Measurements from ENCODE around the gene RASGRP2.
A peak's percentile ranks its signal among the peaks of the same experiment; 100 is the strongest.

The RASGRP2 gene

GRCh38 chr11:64692764-64693331 lies 51.1 kb downstream of the RASGRP2 start:
- CTCF ChIA-PET, result interaction anchor here (1.5 kb wide), 1 partner anchor 244 kb away, joined by 3 read pairs; no protein-coding TSS in a partner anchor
- Mint-ChIP-seq H3K9me3 (no peaks in the 10 kb centered on the region), H3K36me3 (no peaks in the 10 kb centered on the region), H3K27ac (no peak overlapping the region), H3K4me1 (peaks cover 18% of the 10 kb centered on the region), H3K4me3 (no peak overlapping the region), H3K27me3 (peaks cover 81% of the 10 kb centered on the region)
- DNase-seq, result no peak

DNA sequence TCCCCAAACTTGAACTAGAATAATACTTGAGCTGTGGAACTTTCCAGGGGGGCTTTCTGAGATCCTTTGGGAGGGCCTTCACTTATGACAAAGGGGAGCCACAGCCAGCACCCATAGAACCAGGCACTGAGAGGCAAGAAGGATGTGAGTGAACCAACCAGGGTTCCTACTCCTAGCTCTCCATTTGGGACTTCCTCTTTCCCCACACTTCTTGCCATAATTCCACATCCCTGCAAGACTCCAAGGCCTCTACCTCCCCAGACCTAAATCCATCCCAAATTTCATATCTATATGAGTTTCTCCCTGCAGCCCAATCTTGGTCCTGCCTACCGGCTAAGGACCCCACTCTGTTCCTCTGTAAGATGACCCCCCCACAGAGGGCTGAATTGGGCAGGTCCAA lies 52.4 kb downstream of the RASGRP2 start:
- peaks cover 18% of the 10 kb centered on the region for H3K4me1 Mint-ChIP-seq
- no peaks in the 10 kb centered on the region for H3K9me3 Mint-ChIP-seq
- H3K36me3 Mint-ChIP-seq, result no peaks in the 10 kb centered on the region
- CTCF ChIA-PET, result interaction anchor here (1.4 kb wide), 1 partner anchor 13 kb away, joined by 5 read pairs; no protein-coding TSS in a partner anchor
- H3K27ac Mint-ChIP-seq, result no peak overlapping the region
- no peak overlapping the region for H3K4me3 Mint-ChIP-seq
- no peak for DNase-seq
- peaks cover 72% of the 10 kb centered on the region for H3K27me3 Mint-ChIP-seq

DNA sequence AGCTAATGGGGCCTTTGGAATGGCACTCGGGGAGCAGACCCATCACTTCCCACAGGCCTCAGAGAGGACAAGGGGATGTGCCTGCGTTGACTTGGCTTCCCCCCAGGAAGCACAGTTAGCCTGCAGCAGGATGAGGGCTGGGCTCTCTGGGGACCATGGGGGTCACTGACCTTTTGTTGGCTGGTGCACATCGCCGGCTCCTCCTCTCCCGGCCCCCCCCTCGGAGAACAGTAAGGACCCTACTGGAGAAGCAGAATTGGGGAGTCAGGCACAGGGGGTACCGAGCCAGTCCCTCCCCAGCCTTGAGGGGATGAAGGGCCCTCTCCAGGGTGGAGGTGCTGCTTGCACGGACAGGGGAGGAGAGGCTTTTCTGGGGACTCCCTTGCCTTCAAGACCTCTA lies 53.7 kb downstream of the RASGRP2 start:
- CTCF ChIA-PET, result interaction anchor here (1.0 to 2.2 kb wide), 5 partner anchors 8 to 52 kb away, joined by 7 to 27 read pairs (median 11); partner anchors contain the start of gene RASGRP2
- Mint-ChIP-seq H3K27ac (no peak overlapping the region), H3K27me3 (peaks cover 62% of the 10 kb centered on the region), H3K36me3 (no peaks in the 10 kb centered on the region), H3K4me1 (peaks cover 18% of the 10 kb centered on the region), H3K9me3 (no peaks in the 10 kb centered on the region), H3K4me3 (no peak overlapping the region)
- DNase-seq, result no peak

DNA sequence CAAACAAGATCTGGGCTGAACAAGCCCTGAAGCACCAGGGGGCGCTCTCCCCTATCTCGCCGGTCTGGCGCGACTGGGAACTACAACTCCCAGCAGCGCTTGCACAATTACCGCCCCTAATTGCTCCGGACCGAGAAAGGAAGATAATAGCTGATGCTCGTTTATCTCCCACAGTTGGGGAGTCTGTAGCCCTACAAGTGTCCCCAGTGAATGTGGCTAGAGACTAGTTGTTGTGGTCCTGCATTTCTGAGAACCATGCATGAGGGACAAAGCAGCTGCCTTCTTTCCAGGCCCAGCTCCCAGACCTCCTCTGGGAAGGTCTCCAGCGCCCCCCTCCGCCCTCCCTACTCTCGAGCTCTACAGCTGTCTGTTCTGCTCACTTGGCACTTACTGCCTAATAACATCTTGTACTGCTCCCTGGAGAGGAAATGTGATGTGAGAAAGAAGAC lies 55.4 kb downstream of the RASGRP2 start:
- Mint-ChIP-seq H3K9me3 (no peaks in the 10 kb centered on the region), H3K4me3 (peak overlapping the region; percentile 35), H3K27ac (no peak overlapping the region), H3K36me3 (no peaks in the 10 kb centered on the region), H3K4me1 (peaks cover 18% of the 10 kb centered on the region), H3K27me3 (peaks cover 59% of the 10 kb centered on the region)
- DNase-seq, result peak; percentile 94
- CTCF ChIA-PET, result interaction anchor here (0.7 to 2.3 kb wide), 26 partner anchors 9 to 405 kb away, joined by 3 to 27 read pairs (median 4); partner anchors contain the start of gene RASGRP2

GRCh38 chr11:64687643-64688533 lies 56.1 kb downstream of the RASGRP2 start:
- Mint-ChIP-seq H3K4me3 (no peak overlapping the region), H3K4me1 (peaks cover 16% of the 10 kb centered on the region), H3K36me3 (no peaks in the 10 kb centered on the region), H3K9me3 (no peaks in the 10 kb centered on the region), H3K27me3 (peaks cover 57% of the 10 kb centered on the region), H3K27ac (no peak overlapping the region)
- CTCF ChIA-PET, result interaction anchor here (0.7 to 2.3 kb wide), 21 partner anchors 12 to 406 kb away, joined by 3 to 27 read pairs (median 4); partner anchors contain the start of gene RASGRP2
- DNase-seq, result no peak

DNA sequence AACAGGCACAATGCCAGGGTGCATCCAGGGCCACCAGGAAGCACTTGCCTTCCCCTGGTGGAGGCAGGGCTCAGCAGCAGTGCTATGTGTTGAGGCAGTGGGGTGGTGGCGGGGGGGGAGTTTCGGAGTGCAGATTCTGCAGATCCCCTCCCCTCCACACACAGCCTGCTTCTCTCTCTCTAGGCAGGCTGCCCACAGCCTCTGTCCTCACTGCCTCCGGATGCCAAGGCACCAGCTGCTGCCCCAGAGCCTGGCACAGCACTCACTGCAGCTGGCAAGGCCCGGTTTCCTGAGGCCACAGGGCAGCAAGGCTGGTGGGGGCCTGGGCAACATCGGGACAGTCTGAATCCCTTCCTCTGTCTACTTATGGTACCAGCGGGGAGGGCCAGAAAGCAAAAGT lies 56.7 kb downstream of the RASGRP2 start:
- DNase-seq, result no peak
- Mint-ChIP-seq H3K4me1 (peaks cover 10% of the 10 kb centered on the region), H3K4me3 (no peak overlapping the region), H3K36me3 (no peaks in the 10 kb centered on the region), H3K9me3 (no peaks in the 10 kb centered on the region), H3K27me3 (peaks cover 57% of the 10 kb centered on the region), H3K27ac (no peak overlapping the region)
- CTCF ChIA-PET, result interaction anchor here (0.7 to 1.1 kb wide), 2 partner anchors 17 to 21 kb away, joined by 3 read pairs; no protein-coding TSS in a partner anchor

DNA sequence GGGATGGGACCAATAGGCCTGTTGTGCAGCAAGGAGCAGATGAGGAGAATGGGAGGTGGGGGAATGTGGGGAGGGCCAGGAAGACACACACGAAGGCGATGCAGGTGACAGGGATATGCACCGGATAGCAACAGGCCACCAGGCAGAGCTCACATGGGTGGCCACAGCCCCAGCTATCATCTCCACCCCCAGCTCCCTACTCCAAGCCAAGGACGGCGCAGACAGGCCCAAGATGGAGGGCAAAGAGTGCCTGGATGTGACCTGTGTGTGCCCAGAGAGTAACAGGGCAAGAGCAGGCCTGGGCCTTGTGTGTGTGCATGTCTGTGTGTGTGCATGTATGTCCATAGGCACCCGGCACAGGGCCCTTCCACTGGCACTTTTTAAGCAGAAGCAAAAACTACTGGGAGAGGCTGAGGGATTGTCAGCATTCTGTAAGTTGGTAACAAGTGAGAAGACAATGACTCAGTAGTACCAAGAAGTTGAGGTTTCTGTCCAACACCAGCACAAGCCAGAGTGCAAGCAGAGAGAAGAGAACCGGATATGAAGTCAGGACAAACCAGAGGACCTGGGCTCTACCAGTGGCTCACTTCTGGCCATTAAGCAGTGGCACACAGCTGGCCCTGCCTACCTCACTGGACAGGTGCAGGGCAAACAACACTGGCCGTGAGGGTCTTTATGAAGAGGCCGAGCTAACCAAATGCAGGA lies 57.3 kb downstream of the RASGRP2 start:
- Mint-ChIP-seq H3K4me3 (no peak overlapping the region), H3K27ac (no peak overlapping the region), H3K4me1 (peaks cover 10% of the 10 kb centered on the region)

DNA sequence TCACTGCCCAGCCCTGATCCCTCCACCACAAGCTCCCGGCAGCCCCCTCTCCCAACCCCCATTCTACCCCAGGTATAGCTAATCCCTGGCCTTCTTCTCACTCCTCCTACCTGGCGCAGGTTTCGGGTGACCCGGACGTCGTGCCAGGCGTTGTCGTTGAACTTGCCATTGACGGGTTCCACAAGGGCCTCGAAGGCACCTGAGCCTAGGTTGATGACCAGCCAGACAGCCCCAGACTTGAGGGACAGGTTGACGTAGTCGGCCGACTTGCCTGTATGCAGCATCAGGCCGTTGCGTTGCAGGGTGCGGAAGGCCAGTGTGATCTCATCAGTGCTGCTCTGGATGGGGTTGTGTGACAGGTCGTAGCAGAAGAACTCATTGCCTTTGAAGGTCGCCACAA lies 58.4 kb downstream of the RASGRP2 start:
- no peaks in the 10 kb centered on the region for H3K36me3 Mint-ChIP-seq
- H3K4me1 Mint-ChIP-seq, result peaks cover 10% of the 10 kb centered on the region
- no peak for DNase-seq
- H3K27me3 Mint-ChIP-seq, result peaks cover 49% of the 10 kb centered on the region
- CTCF ChIA-PET, result interaction anchor here (0.7 to 0.8 kb wide), 2 partner anchors 19 to 236 kb away, joined by 3 read pairs; no protein-coding TSS in a partner anchor
- no peak overlapping the region for H3K4me3 Mint-ChIP-seq
- no peak overlapping the region for H3K27ac Mint-ChIP-seq
- H3K9me3 Mint-ChIP-seq, result no peaks in the 10 kb centered on the region

More for the DNA sequence above, 57.3 kb downstream of the RASGRP2 start:
- CTCF ChIA-PET, result interaction anchor here (0.7 to 1.1 kb wide), 3 partner anchors 18 to 21 kb away, joined by 3 read pairs; no protein-coding TSS in a partner anchor
- Mint-ChIP-seq H3K36me3 (no peaks in the 10 kb centered on the region), H3K27me3 (peaks cover 57% of the 10 kb centered on the region), H3K9me3 (no peaks in the 10 kb centered on the region)
- DNase-seq, result no peak

GRCh38 chr11:64684357-64684756 lies 59.6 kb downstream of the RASGRP2 start:
- H3K36me3 Mint-ChIP-seq, result no peaks in the 10 kb centered on the region
- H3K27me3 Mint-ChIP-seq, result peaks cover 46% of the 10 kb centered on the region
- CTCF ChIA-PET, result no interaction called here

DNA sequence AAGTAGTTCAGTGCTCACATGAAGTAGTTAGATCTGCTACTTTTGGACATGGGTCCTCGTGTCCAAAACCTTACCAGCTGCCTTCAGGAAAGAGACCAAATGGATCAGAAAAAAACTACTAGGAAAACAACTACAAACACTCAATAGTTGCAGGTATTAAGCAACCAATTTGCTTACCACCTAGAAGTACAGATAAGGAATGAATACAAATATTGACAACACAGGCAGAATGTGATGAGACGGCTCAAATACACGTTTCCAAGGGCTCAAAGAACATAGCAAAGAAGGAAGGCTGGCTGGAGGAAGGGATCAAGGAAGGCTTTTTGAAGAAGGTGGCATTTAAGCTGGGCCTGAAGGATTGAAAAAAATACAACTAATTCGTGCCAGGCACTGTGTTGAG lies 62.8 kb downstream of the RASGRP2 start:
- Mint-ChIP-seq H3K36me3 (no peaks in the 10 kb centered on the region), H3K4me1 (no peaks in the 10 kb centered on the region), H3K27ac (no peak overlapping the region), H3K27me3 (peaks cover 68% of the 10 kb centered on the region), H3K4me3 (no peak overlapping the region), H3K9me3 (no peaks in the 10 kb centered on the region)
- no peak for DNase-seq
- CTCF ChIA-PET, result no interaction called here

More at GRCh38 chr11:64684357-64684756, 59.6 kb downstream of the RASGRP2 start:
- H3K27ac Mint-ChIP-seq, result no peak overlapping the region
- no peaks in the 10 kb centered on the region for H3K9me3 Mint-ChIP-seq
- no peak overlapping the region for H3K4me3 Mint-ChIP-seq
- DNase-seq, result no peak
- H3K4me1 Mint-ChIP-seq, result peaks cover 10% of the 10 kb centered on the region

- no peaks in the 10 kb centered on the region for H3K36me3 Mint-ChIP-seq
- H3K4me3 Mint-ChIP-seq, result no peak overlapping the region
- H3K27me3 Mint-ChIP-seq, result peaks cover 76% of the 10 kb centered on the region
- no peaks in the 10 kb centered on the region for H3K9me3 Mint-ChIP-seq
- no peak for DNase-seq
- H3K27ac Mint-ChIP-seq, result no peak overlapping the region
- H3K4me1 Mint-ChIP-seq, result no peaks in the 10 kb centered on the region
- CTCF ChIA-PET, result interaction anchor here (0.5 to 1.2 kb wide), 3 partner anchors 9 to 54 kb away, joined by 3 to 4 read pairs (median 3); no protein-coding TSS in a partner anchor
Observed at GRCh38 chr11:64679846-64680245, 64.1 kb downstream of the RASGRP2 start.

GRCh38 chr11:64677441-64678023 lies 66.4 kb downstream of the RASGRP2 start:
- H3K4me3 Mint-ChIP-seq, result no peak overlapping the region
- CTCF ChIA-PET, result no interaction called here
- no peak overlapping the region for H3K27ac Mint-ChIP-seq
- H3K36me3 Mint-ChIP-seq, result no peaks in the 10 kb centered on the region
- H3K27me3 Mint-ChIP-seq, result peaks cover 72% of the 10 kb centered on the region
- DNase-seq, result no peak
- no peaks in the 10 kb centered on the region for H3K4me1 Mint-ChIP-seq
- H3K9me3 Mint-ChIP-seq, result no peaks in the 10 kb centered on the region

Measured in activated naive CD4-positive, alpha-beta T cell treated with anti-CD3 and anti-CD28 coated beads, Interleukin-2, amount 10 ng/mL, durations not matched to agents 7 days and 5 days (primary cell).